ENCODE data around the gene ARHGAP35.

The ARHGAP35 gene

DNA sequence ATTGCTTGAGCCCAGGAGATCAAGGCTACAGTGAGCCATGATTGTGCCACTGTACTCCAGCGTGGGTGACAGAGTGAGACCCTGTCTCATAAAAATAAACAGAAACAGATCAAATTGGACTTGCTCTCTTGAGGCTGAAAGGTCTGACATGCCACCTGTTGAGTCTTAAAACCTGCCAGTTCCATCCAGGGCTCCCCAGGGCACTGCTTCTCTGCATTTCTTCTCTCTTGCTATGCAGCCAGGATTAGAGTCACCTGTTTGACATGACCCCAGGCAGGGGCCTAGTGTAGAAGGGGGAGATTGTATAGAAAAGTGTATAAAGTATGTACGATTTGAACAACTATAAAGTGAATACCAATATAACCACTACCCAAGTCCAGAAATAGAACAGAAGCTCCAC, 45.4 kb downstream of the ARHGAP35 start:
- DNase-seq = no peak

DNA sequence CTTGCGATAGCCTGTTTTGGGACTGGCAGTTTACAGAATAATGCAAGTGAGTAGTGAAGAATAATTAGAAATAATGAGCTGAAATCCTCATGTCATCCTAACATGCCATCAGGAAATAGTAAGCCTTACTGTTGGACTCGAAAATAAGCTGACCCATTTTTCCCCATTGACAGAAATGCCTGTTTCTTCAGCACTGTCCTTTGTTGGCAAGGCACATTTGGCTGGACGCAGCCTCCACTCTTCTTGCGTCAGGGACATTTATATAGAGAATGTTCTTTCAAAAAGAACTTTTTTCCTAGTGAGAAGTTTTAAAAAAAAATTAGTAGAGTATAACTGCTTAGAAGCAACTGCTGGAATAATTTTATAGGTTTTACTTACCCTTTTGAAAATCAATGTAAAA, 47.1 kb downstream of the ARHGAP35 start:
- no peak for DNase-seq

DNA sequence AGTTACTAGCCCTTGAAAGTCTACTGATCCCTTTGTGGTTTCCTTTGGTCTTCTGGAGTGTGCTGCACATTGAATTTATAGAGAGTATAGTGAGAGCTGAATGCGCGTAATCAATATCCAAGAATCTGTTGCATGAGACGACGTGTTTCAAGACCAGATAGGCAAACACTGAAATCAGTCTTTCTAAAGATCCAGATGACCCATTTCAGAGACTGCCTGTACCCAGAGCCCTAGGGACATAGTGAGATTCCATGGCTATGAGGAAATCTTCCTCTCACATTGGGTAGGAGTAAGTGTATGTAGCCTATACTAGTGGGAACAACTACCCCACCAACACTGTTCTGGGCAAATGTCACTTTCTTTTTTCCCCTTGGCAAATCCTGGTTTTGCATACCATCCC, 48.6 kb downstream of the ARHGAP35 start:
- no peak for DNase-seq
